Left kidney (tissue), 2 donors: ENCODE measurements around the gene DDI1. TPM values are rescaled to one million over a fixed set of nuclear protein-coding genes. Genes with fewer than 3 reads are reported as not detected.

Experiments used
- DNase-seq: peaks from one replicate; pipeline ENCODE4 v3.0.0-alpha.2; 2013
- polyA plus RNA-seq: library from polyadenylated mRNA; unstranded; fragments of 120-200 nt; gene quantifications from one replicate; pipeline ENCODE4 v1.2.1, GENCODE V29; 2013; ENCODE audit not compliant: insufficient read length

DDI1 gene
- polyA plus RNA-seq, 1 donor, result not detected

DNA sequence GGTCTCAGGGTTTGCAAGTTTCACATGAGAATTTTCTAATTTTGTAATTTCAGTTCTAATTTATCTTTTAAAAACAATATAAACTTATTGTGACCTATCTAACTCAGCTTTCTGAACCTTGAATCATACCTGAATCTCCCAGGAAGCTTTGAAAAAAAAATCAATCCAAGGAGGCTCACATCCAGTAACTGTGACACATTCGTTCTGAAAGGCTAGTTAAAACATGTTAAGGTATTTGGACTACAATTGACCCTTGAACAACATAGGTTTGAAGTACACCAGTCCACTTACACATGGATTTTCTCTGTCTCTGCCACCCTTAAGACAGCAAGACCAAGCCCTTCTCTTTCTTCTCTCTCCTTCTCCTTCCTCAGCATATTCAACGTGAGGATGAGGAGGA, 40.0 kb downstream of the DDI1 start:
- no peak for DNase-seq

DNA sequence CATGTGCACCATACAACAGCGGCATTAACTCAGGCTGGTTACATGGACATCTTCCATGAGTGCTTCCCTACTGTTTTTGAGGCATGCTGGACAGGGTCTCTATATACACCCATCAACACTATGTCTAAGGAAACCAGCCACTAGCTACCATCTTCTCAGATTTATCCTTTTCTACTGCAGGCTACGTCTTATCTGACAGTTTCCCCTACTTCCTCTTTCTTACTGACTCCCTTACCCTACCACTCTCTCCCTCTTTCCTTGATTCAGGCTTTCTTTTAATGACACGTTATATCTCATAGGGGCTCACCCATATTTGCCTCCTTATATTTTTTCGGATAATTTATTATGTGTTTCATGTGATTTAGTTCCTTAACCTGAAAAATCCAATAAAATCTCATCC, 41.8 kb downstream of the DDI1 start:
- DNase-seq, result no peak

DNA sequence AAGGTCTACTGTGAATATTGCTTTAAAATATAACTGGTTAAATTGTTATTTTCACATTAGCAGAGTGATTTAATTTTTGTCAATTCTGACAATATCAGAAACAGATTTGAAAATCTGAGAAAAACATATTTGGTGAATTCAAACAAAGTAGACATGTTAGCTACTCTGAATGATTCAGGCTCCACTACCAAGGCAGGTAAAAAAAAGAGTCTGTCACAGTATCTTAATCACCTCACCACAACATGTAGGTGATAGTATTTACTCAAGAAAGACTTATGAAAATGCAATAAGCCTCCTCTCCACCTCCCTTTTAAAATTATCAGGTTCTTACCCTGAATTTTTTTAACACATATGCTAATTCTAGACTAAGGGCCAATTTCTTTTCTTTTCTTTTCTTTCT, 42.6 kb downstream of the DDI1 start:
- no peak for DNase-seq

DNA sequence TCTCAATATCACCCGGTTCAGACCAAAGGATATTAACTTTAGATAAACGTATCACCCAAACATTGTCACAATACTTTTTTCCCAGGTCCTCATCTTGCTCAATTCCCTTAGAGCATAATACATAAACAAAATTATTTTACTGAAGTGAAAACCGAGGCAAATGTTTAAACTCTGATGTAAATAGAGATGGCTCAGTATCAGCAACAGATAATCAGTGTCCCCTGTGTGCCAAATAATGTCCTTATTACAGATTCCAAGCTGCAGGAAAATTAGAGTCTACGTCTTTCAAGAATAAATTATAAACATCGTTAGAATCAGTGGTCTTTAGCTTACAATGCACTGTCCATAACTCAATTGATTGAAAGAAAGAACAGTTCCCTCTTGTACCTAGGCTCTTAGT, 50.2 kb downstream of the DDI1 start:
- DNase-seq, result no peak

Other genes with a start within 250 kb of the DDI1 start
- 23.4 TPM for gene PDGFD, start 127.5 kb downstream of the DDI1 start, polyA plus RNA-seq